Gastroesophageal sphincter (tissue), 4 donors: Measurements from ENCODE around the gene TAB3. TPM values are rescaled to one million over a fixed set of nuclear protein-coding genes. Genes with fewer than 3 reads are reported as not detected.

Experiments used
- ATAC-seq: fragments of 150-250 bp; one replicate; pipeline ENCODE4 v1.9.1; 2016; ENCODE audit warnings: mild to moderate bottlenecking, moderate library complexity
- H3K27ac ChIP-seq, 4 donors: fragments of 200-600 bp; sonication (generic) in 3 of 4; 1 replicate in 3 of 4; 2 replicates in 1 of 4; pipeline ENCODE4 v1.5.1; 2016 to 2019
- H3K27me3 ChIP-seq: fragments of 200-600 bp; sonication (generic); one replicate; pipeline ENCODE4 v1.5.1; 2019
- H3K36me3 ChIP-seq, 2 donors: fragments of 200-600 bp; sonication (generic); one replicate each; pipeline ENCODE4 v1.5.1; 2019; ENCODE audit warnings: control low read depth in 1 of 2
- H3K4me1 ChIP-seq, 3 donors: fragments of 200-600 bp; sonication (generic); 1 replicate in 2 of 3; 2 replicates in 1 of 3; pipeline ENCODE4 v1.5.1; 2016 to 2019; ENCODE audit warnings: control low read depth in 2 of 3
- H3K4me3 ChIP-seq, 2 donors: fragments of 200-600 bp; sonication (generic); one replicate each; pipeline ENCODE4 v1.5.1; 2019; ENCODE audit warnings: mild to moderate bottlenecking in 1 of 2, moderate library complexity in 1 of 2
- H3K9me3 ChIP-seq, 3 donors: fragments of 200-600 bp; sonication (generic); one replicate each; pipeline ENCODE4 v1.5.1; 2017 to 2019; ENCODE audit warnings: control low read depth in 2 of 3
- EP300 ChIP-seq: sonication (generic); formaldehyde crosslinking; IDR thresholded peaks from one replicate; pipeline ENCODE4 v1.6.1; 2017; ENCODE audit warnings: antibody characterized with exemption, mild to moderate bottlenecking
- POLR2A ChIP-seq, 2 donors: fragments of 450-650 bp; IDR thresholded peaks; one replicate each; pipeline ENCODE4 v1.6.1; 2017; ENCODE audit warnings: antibody characterized with exemption in 2 of 2, mild to moderate bottlenecking in 2 of 2, moderate library complexity in 1 of 2
- POLR2AphosphoS5 ChIP-seq: sonication (generic); formaldehyde crosslinking; IDR thresholded peaks from one replicate; pipeline ENCODE4 v1.6.1; 2017; ENCODE audit warnings: antibody characterized with exemption
- WGBS, 2 donors: methylation state at CpG; one replicate each; pipeline ENCODE4 v1.1.5; 2018; ENCODE audit warnings: low coverage in 1 of 2; 5-methylcytosine and 5-hydroxymethylcytosine counted together
- total RNA-seq, 4 donors: library from RNA; depleted of rRNA; stranded (reverse); fragments of >200 nt; gene quantifications; one replicate each; pipeline ENCODE4 v1.1.0, GENCODE V29; 2016
- TF ChIP-seq, protein P1 (sequence below), 4 experiments: fragments of 200-600 bp in 2 of 4; fragments of 450-650 bp in 2 of 4; sonication (generic) in 1 of 4; IDR thresholded peaks; one replicate each; pipeline ENCODE4 v1.5.1; 2017 to 2019; ENCODE audit warnings: antibody characterized with exemption in 4 of 4, mild to moderate bottlenecking in 2 of 4, moderate library complexity in 2 of 4

TAB3 gene, protein sequence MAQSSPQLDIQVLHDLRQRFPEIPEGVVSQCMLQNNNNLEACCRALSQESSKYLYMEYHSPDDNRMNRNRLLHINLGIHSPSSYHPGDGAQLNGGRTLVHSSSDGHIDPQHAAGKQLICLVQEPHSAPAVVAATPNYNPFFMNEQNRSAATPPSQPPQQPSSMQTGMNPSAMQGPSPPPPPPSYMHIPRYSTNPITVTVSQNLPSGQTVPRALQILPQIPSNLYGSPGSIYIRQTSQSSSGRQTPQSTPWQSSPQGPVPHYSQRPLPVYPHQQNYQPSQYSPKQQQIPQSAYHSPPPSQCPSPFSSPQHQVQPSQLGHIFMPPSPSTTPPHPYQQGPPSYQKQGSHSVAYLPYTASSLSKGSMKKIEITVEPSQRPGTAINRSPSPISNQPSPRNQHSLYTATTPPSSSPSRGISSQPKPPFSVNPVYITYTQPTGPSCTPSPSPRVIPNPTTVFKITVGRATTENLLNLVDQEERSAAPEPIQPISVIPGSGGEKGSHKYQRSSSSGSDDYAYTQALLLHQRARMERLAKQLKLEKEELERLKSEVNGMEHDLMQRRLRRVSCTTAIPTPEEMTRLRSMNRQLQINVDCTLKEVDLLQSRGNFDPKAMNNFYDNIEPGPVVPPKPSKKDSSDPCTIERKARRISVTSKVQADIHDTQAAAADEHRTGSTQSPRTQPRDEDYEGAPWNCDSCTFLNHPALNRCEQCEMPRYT
- total RNA-seq = 10 to 100 TPM; 16.8 to 26.0 (median 18.7) TPM

DNA sequence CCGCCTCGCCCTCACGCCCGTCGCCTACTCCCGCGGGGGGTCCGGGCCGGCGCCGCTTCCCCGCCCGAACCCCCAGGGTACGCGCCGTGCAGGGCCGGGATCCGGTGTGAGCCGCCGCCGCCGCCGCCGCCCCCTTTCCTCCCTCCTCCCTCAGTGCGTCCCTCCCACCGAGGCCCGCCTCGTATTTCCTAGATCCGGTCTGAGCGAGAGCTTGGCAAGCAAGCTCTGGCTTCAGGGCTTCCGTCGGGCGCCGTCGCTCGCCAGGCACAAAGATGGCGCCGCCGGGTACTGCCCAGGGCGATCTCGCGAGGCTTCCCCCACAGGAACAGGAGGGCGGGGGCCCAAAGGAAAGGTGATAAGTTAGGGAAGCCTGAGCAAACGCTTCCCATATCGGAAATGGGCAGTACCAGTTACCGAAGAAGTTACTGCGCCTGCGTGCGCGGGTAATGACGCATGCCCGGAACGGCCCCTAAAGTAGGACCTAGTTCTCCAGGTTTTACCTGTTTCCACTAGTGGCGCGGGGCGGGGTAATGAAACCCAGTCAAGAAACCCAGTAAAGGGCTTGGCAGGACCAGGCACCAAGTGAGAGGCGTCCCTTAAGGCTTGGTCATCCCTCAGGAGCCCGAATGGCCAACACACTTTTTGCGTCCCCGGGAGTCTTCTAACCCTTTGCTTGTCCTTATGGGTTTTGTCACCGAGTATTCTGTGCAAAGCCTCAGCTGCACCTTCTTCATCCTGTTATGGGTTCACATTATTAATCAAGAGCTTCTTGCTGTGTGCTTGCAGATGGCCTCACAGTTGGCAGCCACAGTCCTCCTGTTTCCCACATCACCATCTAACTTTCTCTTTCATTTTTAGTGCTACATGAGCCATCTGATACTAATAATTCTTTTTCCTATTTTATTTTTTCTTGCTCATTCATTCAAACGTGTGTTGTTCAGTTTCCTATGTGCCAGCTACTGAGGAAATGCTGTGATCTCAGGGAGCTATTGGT is at the start of gene TAB3:
Gene TAB3, minus strand, starts transcription at position 108 of the 994 bp plus-strand sequence. CDS start 29,666 bp downstream, outside the sequence.
- peak; percentile 97 for ATAC-seq
- peak within 1 kb of the TSS; percentile 69 to 85 for H3K4me3 ChIP-seq
- no peaks in the 10 kb centered on the region for H3K36me3 ChIP-seq
- no peaks in the 10 kb centered on the region for H3K27me3 ChIP-seq
- no peaks in the 10 kb centered on the region for H3K9me3 ChIP-seq
- H3K4me1 ChIP-seq = peaks cover 0 to 14% (median 0%) of the 10 kb centered on the region in 3 donors
- TF ChIP-seq, protein P1, sequence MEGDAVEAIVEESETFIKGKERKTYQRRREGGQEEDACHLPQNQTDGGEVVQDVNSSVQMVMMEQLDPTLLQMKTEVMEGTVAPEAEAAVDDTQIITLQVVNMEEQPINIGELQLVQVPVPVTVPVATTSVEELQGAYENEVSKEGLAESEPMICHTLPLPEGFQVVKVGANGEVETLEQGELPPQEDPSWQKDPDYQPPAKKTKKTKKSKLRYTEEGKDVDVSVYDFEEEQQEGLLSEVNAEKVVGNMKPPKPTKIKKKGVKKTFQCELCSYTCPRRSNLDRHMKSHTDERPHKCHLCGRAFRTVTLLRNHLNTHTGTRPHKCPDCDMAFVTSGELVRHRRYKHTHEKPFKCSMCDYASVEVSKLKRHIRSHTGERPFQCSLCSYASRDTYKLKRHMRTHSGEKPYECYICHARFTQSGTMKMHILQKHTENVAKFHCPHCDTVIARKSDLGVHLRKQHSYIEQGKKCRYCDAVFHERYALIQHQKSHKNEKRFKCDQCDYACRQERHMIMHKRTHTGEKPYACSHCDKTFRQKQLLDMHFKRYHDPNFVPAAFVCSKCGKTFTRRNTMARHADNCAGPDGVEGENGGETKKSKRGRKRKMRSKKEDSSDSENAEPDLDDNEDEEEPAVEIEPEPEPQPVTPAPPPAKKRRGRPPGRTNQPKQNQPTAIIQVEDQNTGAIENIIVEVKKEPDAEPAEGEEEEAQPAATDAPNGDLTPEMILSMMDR (IDR thresholded peaks at IDR 0.05) = no peak
- peak; percentile 72 for TF ChIP-seq POLR2AphosphoS5
- no peak for TF ChIP-seq EP300
- TF ChIP-seq POLR2A (IDR thresholded peaks at IDR 0.05) = peak; percentile 35 to 57
- H3K27ac ChIP-seq = peak within 1 kb of the TSS; percentile 72 to 87 (median 86)
- 4 to 25% methylated on average over 4 to 15 of the region's 62 CpGs for WGBS, 2 donors

DNA sequence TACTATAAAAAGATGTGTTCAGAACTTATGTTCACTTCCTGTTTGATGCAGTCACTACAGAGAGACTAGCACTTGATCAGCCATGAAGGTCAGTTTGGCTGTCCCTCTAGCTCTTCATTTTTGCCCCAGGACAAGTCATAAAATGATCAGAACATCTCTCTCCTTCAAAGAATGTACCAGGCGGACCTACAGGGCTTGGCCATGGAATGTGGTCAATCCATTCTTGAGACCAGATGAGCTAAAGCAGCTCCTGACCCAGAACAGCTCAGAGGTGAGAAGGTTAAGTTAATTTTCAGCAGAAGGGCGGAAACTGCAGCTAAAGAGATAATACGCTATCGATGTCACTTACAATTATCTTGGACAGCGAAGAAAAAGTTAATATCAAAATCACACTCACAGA is 49.2 kb upstream of the TAB3 start:
- ATAC-seq = no peak
- Histone ChIP-seq H3K9me3 (no peaks in the 10 kb centered on the region), H3K36me3 (no peaks in the 10 kb centered on the region), H3K27me3 (no peaks in the 10 kb centered on the region), H3K4me3 (no peak overlapping the region), H3K27ac (no peak overlapping the region), H3K4me1 (no peaks in the 10 kb centered on the region)
- 83 to 96% methylated on average over 1 to 4 of the region's 5 CpGs for WGBS, 2 donors
- TF ChIP-seq POLR2A (IDR thresholded peaks at IDR 0.05) (no peak), EP300 (no peak), POLR2AphosphoS5 (no peak)
- TF ChIP-seq, protein P1 (IDR thresholded peaks at IDR 0.05) = no peak

DNA sequence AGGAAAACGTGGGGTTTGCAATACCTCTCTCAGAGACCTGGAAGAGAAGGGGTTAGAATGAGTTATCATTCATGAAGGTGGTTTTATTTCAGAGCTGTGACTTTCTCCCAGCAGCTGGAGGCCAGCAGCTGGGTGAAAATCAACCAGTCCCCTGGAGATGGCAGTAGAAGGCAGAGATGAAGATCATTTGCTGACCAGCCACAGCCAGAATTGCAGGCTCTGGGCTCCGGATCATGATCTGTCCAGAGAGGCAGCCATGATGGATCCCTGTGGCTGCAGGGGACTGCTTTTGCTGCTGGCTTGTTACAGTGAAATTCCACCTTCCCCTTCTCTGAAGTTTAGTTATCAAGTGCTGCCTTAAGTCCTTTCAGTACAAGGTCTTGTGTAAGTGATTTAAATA is 46.9 kb upstream of the TAB3 start:
- Histone ChIP-seq H3K36me3 (no peaks in the 10 kb centered on the region), H3K4me3 (no peak overlapping the region), H3K27ac (no peak overlapping the region), H3K4me1 (no peaks in the 10 kb centered on the region), H3K27me3 (no peaks in the 10 kb centered on the region), H3K9me3 (no peaks in the 10 kb centered on the region)
- 0% methylated on average over 1 of the region's 2 CpGs; no CpG with 5 or more reads in 1 of the 2 donors for WGBS, 2 donors
- TF ChIP-seq POLR2AphosphoS5 (no peak), EP300 (no peak)
- TF ChIP-seq, protein P1 (IDR thresholded peaks at IDR 0.05) = no peak
- no peak for ATAC-seq

DNA sequence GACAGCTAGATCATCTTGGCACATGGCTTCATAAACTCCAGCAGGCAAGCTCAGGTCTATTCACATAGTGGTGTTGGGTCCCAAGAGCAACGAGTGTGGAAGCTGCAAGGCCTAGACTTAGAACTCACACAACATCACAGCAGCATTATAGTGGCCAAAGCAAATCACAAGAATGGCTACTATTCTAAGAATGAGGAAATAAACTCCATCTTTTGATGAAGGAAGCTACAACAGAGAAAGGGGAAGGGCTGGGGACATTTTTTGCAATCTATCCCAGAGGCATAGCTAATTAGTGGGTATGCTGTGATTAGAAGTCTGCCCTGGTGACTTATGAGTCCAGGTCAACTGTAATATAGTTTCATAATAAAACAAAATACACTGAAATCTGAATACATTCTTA is 42.9 kb upstream of the TAB3 start:
- WGBS, 2 donors = no CpG with 5 or more reads among the region's 1 CpG
- Histone ChIP-seq H3K27me3 (no peaks in the 10 kb centered on the region), H3K36me3 (no peaks in the 10 kb centered on the region), H3K27ac (no peak overlapping the region), H3K9me3 (no peaks in the 10 kb centered on the region), H3K4me1 (no peaks in the 10 kb centered on the region), H3K4me3 (no peak overlapping the region)
- TF ChIP-seq POLR2AphosphoS5 (no peak), EP300 (no peak), POLR2A (IDR thresholded peaks at IDR 0.05) (no peak)
- TF ChIP-seq, protein P1 (IDR thresholded peaks at IDR 0.05) = no peak
- no peak for ATAC-seq
